Activated T-cell treated with anti-CD3 and anti-CD28 coated beads for 4 hours (primary cell): ENCODE data around the gene NDUFV1.
"Not testable (repeated sequence)": the region's sequence is repeated elsewhere in the genome, so short reads cannot be mapped to it uniquely, and the experiment has no call there.

Experiments
- DNase-seq: peaks from one replicate; pipeline ENCODE4 v3.0.0-alpha.2; 2020

The NDUFV1 gene

DNA sequence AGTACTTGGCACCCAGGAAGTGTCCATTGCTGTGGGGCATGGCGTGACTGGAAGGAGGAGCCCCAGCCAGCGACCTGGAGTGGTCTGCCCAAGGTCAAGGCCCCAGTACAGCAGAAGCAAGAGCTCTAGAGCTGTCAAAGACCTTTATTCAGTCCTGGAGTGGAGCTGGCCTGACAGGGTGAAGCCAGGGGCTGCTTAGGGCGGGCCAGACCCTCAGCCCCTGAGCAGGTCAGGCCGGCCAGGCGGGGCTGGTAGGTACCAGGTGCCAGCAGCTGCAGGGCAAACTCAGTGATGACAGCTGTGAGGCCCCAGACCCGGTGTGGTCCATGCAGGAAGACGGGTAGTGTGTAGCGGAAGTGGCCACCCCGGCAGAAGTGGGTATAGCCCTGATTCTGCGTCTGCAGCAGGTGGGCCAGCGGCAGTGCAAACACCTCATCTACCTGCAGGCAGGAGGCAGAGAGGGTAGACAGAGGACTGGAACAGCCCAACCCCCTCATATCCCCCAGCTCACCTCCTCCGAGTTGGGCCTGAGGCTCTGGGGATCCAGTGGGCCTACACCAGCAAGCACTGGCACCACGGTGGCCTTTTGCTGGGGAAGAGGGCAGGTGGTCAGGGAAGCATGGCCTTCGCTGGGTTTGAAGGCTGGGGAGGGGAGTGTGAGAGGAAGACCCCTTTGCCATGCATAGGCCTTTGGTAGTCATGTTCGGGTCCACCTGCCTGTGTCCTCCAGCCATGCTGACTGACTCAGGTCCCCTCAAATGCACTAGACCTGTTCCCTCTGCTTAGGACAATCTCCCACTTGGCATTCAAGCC, 21.3 kb downstream of the NDUFV1 start:
- no peak for DNase-seq

DNA sequence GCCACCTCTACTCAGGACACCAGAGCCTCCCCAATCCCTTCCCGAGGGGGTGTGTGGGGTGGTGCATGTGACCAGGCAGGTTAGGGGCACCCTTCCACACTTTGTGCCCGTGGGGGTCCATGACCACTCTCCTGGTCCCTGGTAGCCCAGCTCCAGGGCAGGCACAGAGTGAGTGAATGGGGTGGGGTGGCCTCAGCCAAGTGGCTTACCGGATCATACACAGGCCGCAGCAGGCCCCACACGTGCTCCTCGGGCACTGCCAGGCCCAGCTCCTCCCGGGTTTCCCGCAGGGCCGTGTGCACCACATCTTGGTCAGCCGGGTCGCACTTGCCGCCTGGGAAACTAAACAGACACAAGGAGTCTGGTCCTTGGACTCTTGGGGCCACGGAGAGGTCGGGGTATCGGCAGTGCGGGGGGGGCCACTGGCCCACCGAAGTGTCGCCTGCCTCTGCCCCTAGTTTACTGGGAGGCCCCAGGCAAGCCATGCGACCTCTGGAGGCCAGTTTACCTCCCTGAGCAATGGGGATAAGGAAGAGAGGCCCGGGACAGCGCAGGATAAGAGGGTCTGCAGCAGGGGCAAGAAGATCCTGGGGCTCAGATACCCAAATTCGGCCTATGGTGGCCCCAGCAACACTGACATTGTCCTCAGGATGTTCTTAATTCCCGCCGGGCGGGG, 22.1 kb downstream of the NDUFV1 start:
- no peak for DNase-seq

DNA sequence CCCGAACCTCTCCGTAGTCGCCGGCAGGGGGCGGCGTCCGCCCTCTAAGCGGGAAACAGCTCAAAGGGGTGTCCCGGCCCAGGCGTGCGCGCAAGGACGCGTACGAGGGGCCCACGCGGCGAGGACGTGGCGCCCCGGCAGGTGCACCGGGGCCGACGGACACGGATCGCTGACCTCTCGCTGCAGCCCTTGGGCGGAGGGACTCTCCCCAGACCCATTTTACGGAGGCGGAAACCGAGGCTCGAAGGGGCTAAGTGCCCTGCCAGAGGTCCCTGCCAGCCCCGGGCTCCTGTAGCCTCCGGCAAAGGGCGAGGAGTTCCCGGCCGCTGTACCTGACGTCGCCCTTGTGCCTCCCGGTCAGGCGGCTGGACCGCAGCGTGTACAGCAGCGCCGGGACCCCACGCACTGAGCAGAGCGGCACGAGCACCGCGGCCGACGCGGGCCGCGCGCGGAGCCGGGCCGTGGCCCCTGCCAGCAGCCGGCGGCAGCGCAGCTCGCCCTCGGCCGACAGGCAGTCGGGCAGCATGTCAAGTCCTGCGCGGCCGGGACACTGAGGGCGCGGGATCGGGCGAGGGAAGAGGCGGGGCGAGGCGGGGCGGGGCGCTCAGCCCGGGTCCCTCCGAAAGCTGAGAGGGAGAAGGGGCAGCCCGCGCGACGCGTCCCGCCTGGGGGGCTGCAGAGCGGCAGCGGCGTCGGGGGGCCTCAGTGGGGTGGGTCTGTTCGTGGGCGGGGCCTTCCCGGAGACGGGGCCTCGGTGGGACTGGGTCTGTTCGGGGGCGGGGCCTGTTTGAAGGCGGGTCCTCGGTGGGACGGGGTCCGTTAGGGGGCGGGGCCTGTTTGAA, 22.9 kb downstream of the NDUFV1 start, which contains the start of gene NUDT8:
Gene NUDT8 (minus strand): TSS at position 552 of the 842 bp plus-strand sequence. CDS start 26 bp downstream, at position 526.
- peak; percentile 97 for DNase-seq

DNA sequence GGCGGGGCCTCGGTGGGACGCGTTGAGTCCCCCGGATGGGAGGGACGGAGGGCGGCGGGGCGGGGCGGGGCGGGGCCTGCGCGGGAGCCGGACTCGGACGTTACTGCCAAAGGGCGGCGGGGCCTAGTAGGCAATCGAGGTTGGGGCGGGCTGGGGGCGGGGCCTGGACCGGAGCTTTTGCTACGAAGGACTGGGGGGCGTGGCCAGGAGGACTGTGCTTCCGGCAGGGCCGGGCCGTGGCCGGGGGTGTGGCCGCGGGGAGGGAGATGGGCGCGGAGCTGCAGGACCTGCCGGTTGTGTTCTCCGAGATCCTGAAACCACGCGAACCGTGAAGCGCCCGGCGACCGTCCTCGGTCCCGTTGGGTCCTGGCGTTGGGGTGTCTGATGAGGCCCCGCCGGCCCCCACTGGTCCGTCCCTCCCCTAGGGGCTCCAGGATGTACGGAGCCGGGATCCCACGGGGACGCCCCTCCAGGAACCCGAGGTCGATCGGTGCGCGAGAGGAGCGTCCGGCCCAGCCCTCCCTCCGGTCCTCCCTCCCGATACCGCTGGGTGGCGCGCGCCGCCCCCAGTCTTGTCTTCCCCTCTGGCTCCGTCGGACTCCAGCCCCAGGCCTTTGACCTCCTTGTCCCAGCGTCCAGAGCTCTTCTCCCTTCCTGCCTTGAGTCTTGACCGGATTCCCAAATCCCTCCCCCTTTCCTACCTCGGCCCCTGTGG, 23.6 kb downstream of the NDUFV1 start:
- no peak for DNase-seq

DNA sequence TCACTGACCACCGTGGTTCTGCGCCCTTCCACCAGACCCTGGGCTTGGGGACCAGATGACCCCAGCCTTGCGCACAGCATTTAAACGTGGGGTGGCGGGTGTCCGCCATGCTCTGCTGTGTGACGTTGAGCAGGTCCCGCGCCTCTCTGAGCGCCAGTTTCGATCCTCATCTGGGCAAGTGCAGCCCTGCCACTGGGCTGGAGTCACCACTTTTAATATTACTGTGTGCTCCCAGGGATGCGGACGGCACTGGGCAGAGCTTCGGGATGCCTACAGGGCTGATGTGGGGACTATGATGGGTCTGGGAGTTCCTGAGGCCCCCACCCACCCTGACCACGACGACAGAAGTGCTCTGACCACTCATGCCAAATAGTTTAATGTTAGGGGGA, 24.2 kb downstream of the NDUFV1 start:
- no peak for DNase-seq

DNA sequence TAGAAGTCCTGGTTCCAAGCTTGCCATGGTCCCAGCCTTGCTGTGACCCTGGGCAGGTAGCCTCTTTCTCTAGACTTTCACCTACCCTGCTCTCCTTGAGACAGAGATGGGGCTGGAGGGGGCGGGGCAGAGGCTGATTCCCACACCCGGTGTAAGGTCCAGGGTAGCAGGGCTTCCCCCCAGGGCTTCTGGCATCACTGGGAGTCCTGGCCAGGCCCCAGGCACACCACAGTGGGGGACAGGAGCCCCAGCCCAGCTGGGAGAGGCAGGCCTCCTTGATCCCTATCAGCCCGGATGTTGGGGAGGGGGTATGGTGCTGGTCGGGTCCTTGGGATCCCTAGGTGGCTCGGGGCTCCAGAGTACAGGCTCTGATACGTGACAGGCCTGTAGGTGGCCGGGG, 24.7 kb downstream of the NDUFV1 start:
- no peak for DNase-seq

DNA sequence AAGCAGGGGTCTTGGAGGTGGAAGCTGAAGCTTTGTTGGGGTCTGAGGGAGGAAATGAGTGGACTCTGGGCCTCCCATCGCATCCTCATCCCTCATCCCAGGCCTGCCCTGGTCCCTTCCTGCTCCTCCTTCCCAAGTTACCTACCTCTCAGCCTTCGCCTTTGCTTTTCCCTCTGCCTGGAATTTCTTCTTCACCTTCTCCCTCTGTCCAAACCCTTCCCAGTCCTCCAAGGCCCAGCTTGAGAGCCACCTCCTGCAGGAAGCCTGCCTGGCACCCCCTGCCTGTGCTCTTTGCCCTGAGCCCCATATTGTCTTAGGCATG, 25.1 kb downstream of the NDUFV1 start:
- DNase-seq, result no peak

DNA sequence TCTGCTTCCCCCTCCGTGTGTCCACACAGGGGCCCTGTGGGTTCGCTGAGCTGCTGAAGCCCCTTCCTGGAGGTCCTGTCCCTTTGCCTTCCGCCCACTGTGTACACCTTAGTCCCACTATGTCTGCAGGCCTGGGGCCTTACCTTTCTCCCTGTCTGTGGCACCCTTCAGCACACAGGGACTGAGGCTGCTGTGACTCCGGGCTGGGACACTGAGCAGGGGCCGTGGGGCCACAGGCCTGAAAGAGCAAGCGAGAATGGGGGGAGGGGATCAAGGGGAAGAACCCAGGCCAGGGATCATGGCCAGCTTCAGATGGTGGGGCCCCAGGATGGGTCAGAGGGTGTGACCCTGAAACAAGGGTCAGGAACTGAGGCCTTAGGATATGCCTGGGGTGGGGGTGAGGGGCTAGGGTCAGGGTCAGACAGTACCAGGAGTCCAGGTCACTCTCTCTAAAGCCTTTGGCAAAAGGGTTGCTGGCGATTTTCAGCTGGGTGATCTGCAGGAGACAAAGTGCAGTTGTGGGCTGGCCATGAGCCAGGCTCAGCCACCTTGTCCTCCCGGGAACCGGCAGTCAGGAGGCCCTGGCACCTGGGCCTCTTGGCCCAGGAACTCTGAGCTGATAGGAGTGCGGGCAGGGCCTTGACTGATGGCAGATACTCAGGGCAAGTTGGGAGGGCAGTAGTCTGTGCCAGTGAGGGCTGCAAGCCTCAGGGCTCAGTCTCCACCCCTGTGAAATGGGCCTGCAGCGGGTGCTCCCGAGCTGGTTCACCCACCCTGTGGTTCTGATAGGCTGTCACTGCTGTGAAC, 25.6 kb downstream of the NDUFV1 start:
- no peak for DNase-seq

DNA sequence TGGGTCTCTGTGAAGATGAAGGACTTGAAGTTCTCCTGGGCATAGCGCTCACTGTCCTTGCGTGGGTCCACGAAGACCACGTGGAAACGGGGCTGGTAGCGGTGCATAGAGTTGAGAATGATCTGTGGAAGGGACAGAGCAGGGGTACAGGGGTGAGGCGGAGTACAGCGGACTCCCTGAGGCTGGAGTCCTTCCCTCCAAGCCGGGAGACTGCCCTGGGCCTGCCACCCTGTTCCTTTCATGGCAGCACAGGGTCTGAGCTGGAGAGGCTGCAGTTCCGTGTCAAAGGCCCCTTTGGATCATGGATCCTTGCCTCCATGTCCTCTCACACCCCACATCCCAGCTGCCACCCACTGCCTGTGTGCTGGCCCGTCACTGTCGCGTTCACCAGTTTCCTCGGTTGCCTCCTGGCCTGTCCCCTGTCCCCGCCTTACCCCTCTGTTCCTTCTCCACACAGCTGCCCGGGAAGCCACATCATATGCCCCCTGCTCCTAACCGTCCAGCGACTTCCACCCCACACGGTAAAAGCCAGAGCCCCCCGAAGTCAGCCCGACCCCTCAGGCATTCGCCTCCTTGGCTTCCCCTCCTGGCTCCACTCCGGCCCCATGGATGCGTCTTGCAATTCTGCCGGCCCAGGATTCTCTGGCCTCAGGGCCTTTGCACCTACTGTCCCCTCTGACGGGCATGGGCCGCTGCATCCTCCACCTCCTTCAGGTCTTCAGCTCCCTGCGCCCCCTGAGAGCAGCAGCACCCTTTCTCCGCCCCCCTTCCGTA, 26.4 kb downstream of the NDUFV1 start:
- no peak for DNase-seq

DNA sequence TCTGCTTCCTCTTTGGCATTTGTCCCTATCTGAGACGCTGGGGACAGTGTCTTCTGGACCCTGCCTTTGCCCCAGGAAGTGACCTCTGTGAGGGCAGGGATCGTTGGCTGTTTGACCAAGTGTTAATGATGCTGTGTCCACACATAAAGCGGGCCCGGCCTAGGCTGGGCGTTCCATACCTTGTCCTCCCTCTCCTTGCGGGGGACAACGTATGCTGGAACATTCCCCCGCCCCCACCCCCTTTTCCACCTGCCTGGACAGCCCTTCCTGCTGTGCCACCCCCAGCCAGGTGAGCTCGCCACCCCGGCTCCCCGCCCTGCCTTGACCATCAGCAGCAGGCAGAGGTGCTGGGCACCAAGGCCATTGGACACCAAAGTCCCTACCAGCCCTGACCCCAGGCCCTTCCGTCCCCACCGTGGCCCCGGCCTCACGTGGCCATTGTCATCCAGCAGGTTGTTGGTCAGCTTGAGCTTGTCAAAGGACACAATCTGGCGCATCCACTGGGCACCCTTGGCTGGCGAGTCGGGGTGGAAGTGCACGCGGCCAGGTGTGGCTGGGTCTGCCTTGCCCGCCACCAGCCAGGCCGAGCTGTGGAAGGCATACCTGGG, 27.1 kb downstream of the NDUFV1 start:
- no peak for DNase-seq

DNA sequence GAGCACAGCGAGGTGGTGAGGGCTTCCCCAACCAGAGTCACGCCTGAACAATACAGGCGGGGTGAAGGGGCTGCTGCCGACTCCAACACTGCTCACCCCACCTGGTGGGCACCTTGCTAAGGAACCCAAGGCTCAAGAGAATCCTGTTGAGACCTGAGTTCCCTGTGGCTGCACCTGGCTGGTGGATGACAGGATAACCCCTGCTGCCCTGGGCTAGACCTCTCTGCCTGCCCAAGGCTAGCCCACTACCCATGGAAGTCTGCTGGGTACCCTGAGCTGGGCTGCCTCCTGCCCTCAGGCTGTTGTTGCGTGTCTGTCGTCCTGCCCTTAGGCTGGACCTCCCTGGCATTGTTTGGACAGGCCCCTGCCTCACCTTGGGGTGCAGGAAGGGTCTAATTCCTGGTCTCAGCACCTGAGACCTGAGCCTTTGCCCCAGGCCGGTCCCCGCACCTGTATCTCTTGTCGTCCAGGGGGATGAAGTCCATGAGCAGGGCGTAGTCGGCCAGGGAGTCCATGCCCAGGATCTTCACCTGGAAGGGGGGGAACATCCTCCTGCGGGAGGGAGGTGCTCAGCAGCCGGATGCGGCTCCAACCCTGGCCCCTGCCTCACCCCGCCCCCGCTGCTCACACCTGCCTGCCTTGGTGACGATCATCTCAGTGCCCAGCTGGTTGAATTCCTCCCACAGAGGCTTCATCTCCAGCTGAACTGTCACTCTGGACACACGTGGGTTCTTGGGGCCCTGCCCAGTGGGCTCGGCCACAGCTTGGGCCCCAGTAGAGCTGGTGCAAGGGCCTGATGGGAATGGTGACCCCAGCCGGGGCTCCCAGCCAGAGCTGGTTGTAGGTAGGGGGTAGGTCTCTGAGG, 27.9 kb downstream of the NDUFV1 start:
- DNase-seq, result no peak

DNA sequence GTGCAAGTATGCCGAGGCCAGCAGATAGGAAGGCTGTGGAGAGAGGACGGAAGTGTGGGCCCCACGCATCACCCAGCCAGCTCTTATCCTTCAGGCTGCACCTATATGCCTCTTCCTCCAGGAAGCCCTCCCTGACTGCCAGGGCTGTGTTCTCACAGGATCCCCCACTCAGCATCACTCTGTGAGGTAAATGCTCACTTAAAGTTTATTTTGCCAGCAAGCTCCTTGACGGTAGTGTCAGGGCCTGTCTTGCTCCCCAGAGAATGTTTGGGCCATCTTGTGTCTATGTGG, 28.4 kb downstream of the NDUFV1 start:
- no peak for DNase-seq

DNA sequence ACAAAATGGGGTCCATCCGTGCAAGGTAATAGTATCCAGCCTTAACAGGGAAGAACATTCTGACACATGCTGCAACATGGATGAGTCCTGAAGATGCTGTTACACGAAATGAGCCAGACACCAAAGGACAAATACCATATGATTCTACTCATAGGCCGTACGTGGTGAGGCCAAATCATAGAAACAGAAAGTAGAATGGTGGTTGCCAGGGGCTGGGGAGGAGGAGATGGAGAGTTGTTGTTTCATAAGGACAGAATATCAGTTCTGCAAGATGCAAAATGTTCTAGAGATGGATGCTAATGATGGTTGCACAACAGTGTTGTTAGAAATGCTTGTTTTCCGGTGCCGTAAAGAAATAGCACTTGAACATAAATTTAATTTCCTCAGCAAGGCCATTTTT, 30.2 kb downstream of the NDUFV1 start:
- no peak for DNase-seq

DNA sequence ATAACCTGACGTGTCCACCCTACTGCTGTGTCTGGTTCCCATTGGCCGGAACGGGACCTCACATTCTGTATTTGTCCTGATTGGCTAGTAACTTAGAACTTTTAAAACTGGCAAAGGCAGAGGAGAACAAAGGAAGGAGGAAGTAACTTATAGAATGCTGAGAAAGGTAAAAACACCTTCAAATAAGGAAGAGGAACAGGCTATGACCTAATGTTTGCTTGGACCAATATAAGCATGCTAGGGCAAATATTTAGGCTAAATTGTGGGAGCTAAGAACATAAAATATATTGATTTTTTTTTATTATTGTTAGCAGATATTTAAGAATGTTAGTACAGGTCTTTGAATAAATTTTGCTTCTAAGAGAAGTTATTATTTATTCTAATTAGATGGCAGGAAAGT, 30.7 kb downstream of the NDUFV1 start:
- DNase-seq, result not testable (repeated sequence)

DNA sequence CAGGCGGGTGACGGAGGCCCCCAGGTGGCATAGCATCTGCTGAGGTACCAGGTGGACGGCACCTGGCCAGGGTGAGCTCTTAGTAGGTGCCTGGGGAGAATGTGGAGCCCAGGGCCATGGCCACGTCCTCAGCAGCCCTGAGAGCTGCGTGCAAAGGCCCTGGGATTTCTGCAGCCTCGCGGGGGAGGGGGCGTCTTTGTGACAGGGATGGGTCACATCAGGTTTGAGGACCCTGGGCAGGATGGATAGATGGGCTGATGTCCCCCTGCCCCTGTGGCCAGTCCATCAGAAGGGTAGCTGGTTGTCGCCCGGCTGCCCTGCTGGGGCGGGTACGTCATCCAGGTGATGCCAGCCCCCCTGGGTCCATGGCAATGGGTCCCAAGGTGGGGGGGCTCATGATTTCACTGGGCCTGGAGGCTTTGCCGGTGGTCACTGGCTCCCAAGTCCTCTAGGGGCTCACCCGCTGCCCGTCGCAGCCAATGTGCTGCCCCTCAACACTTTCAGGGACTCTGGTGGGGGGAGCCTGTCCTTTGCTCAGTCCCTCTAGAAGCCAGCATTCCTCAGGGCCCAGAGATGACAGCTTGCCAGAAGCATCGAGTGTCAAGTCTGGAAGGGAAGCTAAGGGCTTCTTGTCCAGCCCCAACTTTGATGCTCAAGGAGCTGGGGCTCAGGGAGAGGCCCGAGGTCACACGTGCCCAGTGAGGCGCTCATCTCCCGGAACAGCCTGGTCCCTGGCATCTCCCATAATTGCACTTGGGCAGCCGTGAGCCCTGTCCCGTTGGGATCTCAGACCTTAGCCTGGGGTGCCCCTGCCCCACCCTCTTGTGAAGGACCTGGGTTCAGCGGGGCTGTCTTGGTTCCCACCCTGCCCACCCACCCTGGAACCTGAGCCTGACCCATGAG, 32.0 kb downstream of the NDUFV1 start:
- no peak for DNase-seq

DNA sequence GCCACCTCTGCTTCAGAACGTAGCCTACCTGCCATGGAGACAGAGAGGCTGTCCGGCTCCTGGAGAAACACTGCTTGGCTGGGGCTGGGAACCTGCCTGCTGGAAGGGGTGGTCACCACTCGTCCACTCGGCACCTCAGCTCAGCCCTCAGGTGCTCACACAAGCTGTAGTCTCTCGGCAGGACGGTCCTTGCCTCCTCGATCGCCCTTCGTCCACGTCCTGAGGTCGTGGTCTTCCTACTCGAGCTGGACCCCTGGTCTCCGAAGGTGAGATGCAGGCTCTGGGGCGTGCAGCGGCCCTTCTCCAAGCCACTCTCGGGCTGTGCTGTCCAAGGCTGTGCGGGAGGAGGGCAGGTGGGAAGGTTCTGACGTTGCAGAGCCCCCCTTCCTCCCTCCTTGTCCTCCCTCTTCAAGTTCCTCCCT, 32.7 kb downstream of the NDUFV1 start, which contains the start of gene TBX10:
Gene TBX10 (minus strand): TSS at position 326 of the 422 bp plus-strand sequence. CDS start 291 bp downstream, at position 35.
- no peak for DNase-seq

DNA sequence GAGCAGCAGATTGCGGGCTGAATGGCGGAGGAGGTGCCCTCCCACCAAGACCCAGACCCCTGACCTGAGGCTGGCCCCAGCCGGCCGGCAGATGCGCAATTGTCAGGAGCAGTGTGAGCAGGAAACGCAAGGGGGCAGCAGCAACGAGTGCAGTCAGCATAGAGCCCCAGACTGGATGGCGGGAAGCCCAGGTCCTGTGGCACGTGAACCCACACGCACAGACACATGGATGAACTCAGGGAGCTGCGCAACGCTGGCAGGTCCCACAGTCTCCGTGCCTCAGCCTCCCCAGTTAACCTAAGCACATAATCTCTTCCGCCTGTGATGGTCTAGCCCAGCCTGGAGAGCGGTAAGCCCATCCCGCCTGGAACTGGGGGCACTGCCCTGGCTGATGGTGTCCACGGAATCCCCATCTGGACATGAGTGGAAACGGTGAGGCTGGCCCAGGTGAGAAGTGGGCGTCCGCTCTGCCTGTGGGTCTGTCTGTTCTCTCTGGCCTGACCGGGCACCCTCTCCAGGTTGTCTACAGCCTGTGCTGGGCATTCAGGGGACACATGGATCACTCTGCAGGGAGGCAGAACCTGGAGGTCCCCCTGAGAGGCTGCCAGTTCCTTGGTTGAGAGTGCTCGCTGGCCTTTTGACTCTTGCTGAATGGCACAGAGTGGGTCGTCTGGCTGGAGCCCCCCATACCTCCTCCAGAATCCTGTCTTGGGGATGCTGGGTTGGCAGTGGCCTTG, 33.5 kb downstream of the NDUFV1 start:
- DNase-seq, result peak; percentile 34

DNA sequence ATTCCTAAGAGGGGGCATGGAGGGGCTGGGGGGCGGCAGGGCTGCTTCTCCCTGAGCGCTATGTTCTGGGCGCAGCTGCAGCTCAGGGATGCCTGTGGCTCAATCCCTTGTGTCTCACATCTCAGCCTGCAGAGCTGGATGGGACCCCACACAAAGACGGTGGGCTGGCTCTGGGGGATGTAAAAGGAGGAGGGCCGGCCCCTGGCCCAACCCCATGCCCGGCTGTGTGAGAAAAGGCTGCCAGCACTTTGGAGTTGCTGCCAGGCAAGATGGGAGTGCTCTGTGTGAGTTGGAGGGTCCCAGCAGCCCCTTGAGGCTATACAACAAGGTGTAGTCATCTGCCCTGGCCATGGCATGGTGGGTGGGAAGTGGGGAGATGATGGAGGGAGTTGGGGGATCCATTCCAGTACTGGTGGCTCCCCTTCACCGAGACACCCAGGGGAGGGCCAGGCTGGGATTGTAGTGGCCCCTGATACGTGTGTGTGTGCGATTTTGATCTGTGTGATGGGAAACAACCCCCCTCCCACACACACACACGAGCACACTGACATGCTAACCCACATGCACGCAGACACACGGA, 34.1 kb downstream of the NDUFV1 start:
- DNase-seq, result no peak
